ENCODE measurements around the gene SMIM7. TPM values are rescaled to one million over a fixed set of nuclear protein-coding genes. Genes with fewer than 3 reads are reported as not detected.
A peak's percentile ranks its signal among the peaks of the same experiment; 100 is the strongest.
"Not testable (repeated sequence)": the region's sequence is repeated elsewhere in the genome, so short reads cannot be mapped to it uniquely, and the experiment has no call there.

SMIM7 gene
- total RNA-seq, 1 donor from 2014 or later = 90.5 TPM

GRCh38 chr19:16673231-16673630, 13.3 kb upstream of the SMIM7 start:
- Histone ChIP-seq H3K27me3 (ENCODE audit: control insufficient read depth, insufficient read depth, low read length) (no peaks in the 10 kb centered on the region), H3K36me3 (ENCODE audit: control insufficient read depth, insufficient read depth, low read length) (no peaks in the 10 kb centered on the region), H3K4me3 (ENCODE audit: low read depth, low read length) (no peak overlapping the region)
- TF ChIP-seq, protein P1, sequence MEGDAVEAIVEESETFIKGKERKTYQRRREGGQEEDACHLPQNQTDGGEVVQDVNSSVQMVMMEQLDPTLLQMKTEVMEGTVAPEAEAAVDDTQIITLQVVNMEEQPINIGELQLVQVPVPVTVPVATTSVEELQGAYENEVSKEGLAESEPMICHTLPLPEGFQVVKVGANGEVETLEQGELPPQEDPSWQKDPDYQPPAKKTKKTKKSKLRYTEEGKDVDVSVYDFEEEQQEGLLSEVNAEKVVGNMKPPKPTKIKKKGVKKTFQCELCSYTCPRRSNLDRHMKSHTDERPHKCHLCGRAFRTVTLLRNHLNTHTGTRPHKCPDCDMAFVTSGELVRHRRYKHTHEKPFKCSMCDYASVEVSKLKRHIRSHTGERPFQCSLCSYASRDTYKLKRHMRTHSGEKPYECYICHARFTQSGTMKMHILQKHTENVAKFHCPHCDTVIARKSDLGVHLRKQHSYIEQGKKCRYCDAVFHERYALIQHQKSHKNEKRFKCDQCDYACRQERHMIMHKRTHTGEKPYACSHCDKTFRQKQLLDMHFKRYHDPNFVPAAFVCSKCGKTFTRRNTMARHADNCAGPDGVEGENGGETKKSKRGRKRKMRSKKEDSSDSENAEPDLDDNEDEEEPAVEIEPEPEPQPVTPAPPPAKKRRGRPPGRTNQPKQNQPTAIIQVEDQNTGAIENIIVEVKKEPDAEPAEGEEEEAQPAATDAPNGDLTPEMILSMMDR (IDR thresholded peaks at IDR 0.05; ENCODE audit: insufficient read depth, low read length, poor library complexity, severe bottlenecking) = no peak
- DNase-seq (ENCODE audit: low read depth) = no peak

GRCh38 chr19:16671652-16672274, 11.8 kb upstream of the SMIM7 start:
- Histone ChIP-seq H3K27me3 (ENCODE audit: control insufficient read depth, insufficient read depth, low read length) (no peaks in the 10 kb centered on the region), H3K4me3 (ENCODE audit: low read depth, low read length) (no peak overlapping the region), H3K36me3 (ENCODE audit: control insufficient read depth, insufficient read depth, low read length) (no peaks in the 10 kb centered on the region)
- DNase-seq (ENCODE audit: low read depth) = no peak
- TF ChIP-seq, protein P1 (IDR thresholded peaks at IDR 0.05; ENCODE audit: insufficient read depth, low read length, poor library complexity, severe bottlenecking) = no peak

- Histone ChIP-seq H3K4me3 (ENCODE audit: low read depth, low read length) (no peak overlapping the region), H3K27me3 (ENCODE audit: control insufficient read depth, insufficient read depth, low read length) (no peaks in the 10 kb centered on the region), H3K36me3 (ENCODE audit: control insufficient read depth, insufficient read depth, low read length) (no peaks in the 10 kb centered on the region)
- TF ChIP-seq, protein P1 (IDR thresholded peaks at IDR 0.05; ENCODE audit: insufficient read depth, low read length, poor library complexity, severe bottlenecking) = no peak
- no peak for DNase-seq (ENCODE audit: low read depth)
Observed at GRCh38 chr19:16670291-16670690, 10.3 kb upstream of the SMIM7 start.

GRCh38 chr19:16668702-16669101, 8.8 kb upstream of the SMIM7 start:
- not testable (repeated sequence) for DNase-seq (ENCODE audit: low read depth); H3K27me3 ChIP-seq (ENCODE audit: control insufficient read depth, insufficient read depth, low read length); H3K36me3 ChIP-seq (ENCODE audit: control insufficient read depth, insufficient read depth, low read length); H3K4me3 ChIP-seq (ENCODE audit: low read depth, low read length)

DNA sequence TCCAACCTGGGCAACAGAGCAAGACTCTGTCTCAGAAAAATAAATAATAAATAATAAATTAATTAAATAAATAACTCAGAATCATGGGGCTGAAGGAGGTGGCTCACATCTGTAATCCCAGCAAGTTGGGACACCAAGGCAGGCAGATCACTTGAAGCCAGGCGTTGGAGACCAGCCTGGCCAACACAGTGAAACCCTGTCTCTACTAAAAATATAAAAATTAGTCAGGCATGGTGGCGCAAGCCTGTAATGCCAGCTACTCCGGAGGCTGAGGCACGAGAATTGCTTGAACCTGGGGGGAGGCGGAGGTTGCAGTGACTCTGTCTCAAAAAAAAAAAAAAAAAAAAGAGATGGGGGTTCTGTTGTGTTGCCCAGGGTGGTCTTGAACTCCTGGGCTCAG, 8.2 kb upstream of the SMIM7 start:
- H3K36me3 ChIP-seq (ENCODE audit: control insufficient read depth, insufficient read depth, low read length) = no peaks in the 10 kb centered on the region
- no peak overlapping the region for H3K4me3 ChIP-seq (ENCODE audit: low read depth, low read length)
- DNase-seq (ENCODE audit: low read depth) = no peak
- no peaks in the 10 kb centered on the region for H3K27me3 ChIP-seq (ENCODE audit: control insufficient read depth, insufficient read depth, low read length)
- TF ChIP-seq, protein P1 (IDR thresholded peaks at IDR 0.05; ENCODE audit: insufficient read depth, low read length, poor library complexity, severe bottlenecking) = no peak

- H3K36me3 ChIP-seq (ENCODE audit: control insufficient read depth, insufficient read depth, low read length) = peaks cover 1% of the 10 kb centered on the region
- H3K4me3 ChIP-seq (ENCODE audit: low read depth, low read length) = peak overlapping the region; percentile 99
- TF ChIP-seq, protein P1 (IDR thresholded peaks at IDR 0.05; ENCODE audit: insufficient read depth, low read length, poor library complexity, severe bottlenecking) = no peak
- no peaks in the 10 kb centered on the region for H3K27me3 ChIP-seq (ENCODE audit: control insufficient read depth, insufficient read depth, low read length)
- no peak for DNase-seq (ENCODE audit: low read depth)
Observed at GRCh38 chr19:16661480-16662034, 1.6 kb upstream of the SMIM7 start.
